Measurements from ENCODE around the gene PXDN.

The PXDN gene

DNA sequence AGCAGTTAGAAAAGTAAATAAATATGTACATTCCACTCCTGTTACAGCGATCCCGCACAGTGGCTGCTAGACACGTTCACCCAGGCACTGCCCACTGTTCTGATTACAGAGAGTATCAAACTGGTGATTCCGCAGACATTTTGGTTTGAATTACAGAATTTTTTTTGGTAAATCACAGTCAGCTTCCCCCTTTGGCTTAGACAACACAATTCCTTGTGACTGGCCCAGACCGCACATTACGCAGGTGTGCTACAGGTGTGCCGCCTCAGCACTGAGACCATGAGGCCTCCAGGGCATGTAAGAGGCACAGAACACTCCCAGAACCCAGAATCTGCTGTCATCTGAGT lies 112.3 kb downstream of the PXDN start:
- TF ChIP-seq EZH2phosphoT487 (IDR thresholded peaks at IDR 0.05; ENCODE audit: borderline replicate concordance, low read length), result no peak
- TF ChIP-seq, protein P1, sequence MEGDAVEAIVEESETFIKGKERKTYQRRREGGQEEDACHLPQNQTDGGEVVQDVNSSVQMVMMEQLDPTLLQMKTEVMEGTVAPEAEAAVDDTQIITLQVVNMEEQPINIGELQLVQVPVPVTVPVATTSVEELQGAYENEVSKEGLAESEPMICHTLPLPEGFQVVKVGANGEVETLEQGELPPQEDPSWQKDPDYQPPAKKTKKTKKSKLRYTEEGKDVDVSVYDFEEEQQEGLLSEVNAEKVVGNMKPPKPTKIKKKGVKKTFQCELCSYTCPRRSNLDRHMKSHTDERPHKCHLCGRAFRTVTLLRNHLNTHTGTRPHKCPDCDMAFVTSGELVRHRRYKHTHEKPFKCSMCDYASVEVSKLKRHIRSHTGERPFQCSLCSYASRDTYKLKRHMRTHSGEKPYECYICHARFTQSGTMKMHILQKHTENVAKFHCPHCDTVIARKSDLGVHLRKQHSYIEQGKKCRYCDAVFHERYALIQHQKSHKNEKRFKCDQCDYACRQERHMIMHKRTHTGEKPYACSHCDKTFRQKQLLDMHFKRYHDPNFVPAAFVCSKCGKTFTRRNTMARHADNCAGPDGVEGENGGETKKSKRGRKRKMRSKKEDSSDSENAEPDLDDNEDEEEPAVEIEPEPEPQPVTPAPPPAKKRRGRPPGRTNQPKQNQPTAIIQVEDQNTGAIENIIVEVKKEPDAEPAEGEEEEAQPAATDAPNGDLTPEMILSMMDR (IDR thresholded peaks at IDR 0.05; ENCODE audit: low read depth, low read length, poor library complexity, severe bottlenecking), result no peak
- no peaks in the 10 kb centered on the region for H3K36me3 ChIP-seq (ENCODE audit: control insufficient read depth, low read length)

DNA sequence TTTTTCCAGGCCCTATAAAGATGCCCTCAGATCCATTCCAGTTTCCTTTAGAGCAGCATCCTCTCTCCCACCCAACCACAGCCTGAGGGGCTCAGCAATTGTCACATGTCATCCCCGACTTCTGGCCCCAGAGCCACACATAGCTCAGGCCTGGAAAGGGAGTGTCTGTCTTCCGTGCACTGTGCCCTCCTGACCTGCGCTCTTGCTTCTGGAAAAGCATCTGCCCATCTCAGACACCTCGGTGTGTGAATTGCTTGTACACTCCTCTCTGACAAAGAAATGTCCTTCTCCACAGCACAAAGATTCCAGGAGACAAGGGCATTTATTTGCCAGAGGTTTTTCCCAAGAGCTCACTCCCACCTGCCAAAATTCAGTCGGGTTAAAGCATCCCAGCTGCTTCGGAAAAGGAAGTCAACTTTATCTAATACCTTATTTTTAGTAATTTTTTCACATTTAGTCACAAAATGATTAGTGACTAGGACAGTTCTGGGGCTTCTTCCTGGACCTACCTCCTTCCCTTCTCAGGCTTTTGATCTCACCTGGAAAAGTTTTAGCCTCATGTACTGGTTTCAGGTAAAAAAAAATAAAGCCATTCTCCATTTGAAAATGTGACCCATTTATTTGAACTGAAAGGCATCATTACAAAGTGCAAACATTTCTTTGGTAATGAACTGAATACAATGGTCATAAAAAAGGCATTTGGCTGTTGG lies 112.9 kb downstream of the PXDN start:
- H3K4me3 ChIP-seq (ENCODE audit: low read length), result no peak overlapping the region
- H3K4me1 ChIP-seq (ENCODE audit: control insufficient read depth, low read length), result no peaks in the 10 kb centered on the region
- no peak overlapping the region for H3K4me2 ChIP-seq (ENCODE audit: low read length)
- TF ChIP-seq, protein P1 (IDR thresholded peaks at IDR 0.05; ENCODE audit: low read depth, low read length, poor library complexity, severe bottlenecking), result no peak
- no peak for TF ChIP-seq EZH2phosphoT487 (IDR thresholded peaks at IDR 0.05; ENCODE audit: borderline replicate concordance, low read length)
- H3K27me3 ChIP-seq (ENCODE audit: control insufficient read depth, low read length), result no peaks in the 10 kb centered on the region
- no peaks in the 10 kb centered on the region for H4K20me1 ChIP-seq (ENCODE audit: control insufficient read depth, insufficient read depth, low read depth, low read length)
- no peaks in the 10 kb centered on the region for H3K79me2 ChIP-seq (ENCODE audit: control insufficient read depth, low read length)
- no peaks in the 10 kb centered on the region for H3F3A ChIP-seq (ENCODE audit: control insufficient read depth, insufficient read depth)
- H3K36me3 ChIP-seq (ENCODE audit: control insufficient read depth, low read length), result no peaks in the 10 kb centered on the region
- H3K9me3 ChIP-seq (ENCODE audit: control insufficient read depth, insufficient read depth, low read length), result no peaks in the 10 kb centered on the region; the same call in 1 of the 2 replicates
- no peaks in the 10 kb centered on the region for H3K9me2 ChIP-seq (replicated peaks; ENCODE audit: control insufficient read depth, low read length)
- no peak overlapping the region for H3K27ac ChIP-seq (ENCODE audit: low read depth, low read length)

More for the DNA sequence above, 112.3 kb downstream of the PXDN start:
- no peaks in the 10 kb centered on the region for H3K4me1 ChIP-seq (ENCODE audit: control insufficient read depth, low read length)
- H3K9me3 ChIP-seq (ENCODE audit: control insufficient read depth, insufficient read depth, low read length), result no peaks in the 10 kb centered on the region; the same call in 1 of the 2 replicates
- no peaks in the 10 kb centered on the region for H4K20me1 ChIP-seq (ENCODE audit: control insufficient read depth, insufficient read depth, low read depth, low read length)
- H3F3A ChIP-seq (ENCODE audit: control insufficient read depth, insufficient read depth), result no peaks in the 10 kb centered on the region
- H3K9me2 ChIP-seq (replicated peaks; ENCODE audit: control insufficient read depth, low read length), result no peaks in the 10 kb centered on the region
- no peak overlapping the region for H3K27ac ChIP-seq (ENCODE audit: low read depth, low read length)
- H3K27me3 ChIP-seq (ENCODE audit: control insufficient read depth, low read length), result no peaks in the 10 kb centered on the region
- H3K4me2 ChIP-seq (ENCODE audit: low read length), result no peak overlapping the region
- H3K4me3 ChIP-seq (ENCODE audit: low read length), result no peak overlapping the region
- H3K79me2 ChIP-seq (ENCODE audit: control insufficient read depth, low read length), result no peaks in the 10 kb centered on the region

DNA sequence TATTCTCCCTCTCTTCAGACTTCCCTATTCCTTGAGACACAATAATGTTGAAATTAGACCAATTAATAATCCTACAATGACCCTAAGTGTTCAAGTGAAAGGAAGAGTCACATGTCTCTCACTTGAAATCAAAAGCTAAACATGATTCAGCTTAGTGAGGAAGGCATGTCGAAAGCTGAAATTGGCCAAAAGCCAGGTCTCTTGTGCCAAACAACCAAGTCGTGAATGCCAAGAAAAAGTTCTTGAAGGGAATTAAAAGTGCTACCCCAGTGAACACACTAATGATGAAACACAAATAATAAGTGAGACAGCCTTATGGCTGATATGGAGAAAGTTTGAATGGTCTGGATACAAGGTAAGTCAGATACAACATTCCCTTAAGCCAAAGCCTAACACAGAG lies 115.4 kb downstream of the PXDN start:
- Histone ChIP-seq H3K4me2 (ENCODE audit: low read length) (no peak overlapping the region), H3K79me2 (ENCODE audit: control insufficient read depth, low read length) (no peaks in the 10 kb centered on the region), H4K20me1 (ENCODE audit: control insufficient read depth, insufficient read depth, low read depth, low read length) (no peaks in the 10 kb centered on the region), H3K27me3 (ENCODE audit: control insufficient read depth, low read length) (no peaks in the 10 kb centered on the region), H3K36me3 (ENCODE audit: control insufficient read depth, low read length) (no peaks in the 10 kb centered on the region), H3K4me1 (ENCODE audit: control insufficient read depth, low read length) (no peaks in the 10 kb centered on the region), H3K9me3 (ENCODE audit: control insufficient read depth, insufficient read depth, low read length) (no peaks in the 10 kb centered on the region; the same call in 1 of the 2 replicates), H3K9me2 (replicated peaks; ENCODE audit: control insufficient read depth, low read length) (no peaks in the 10 kb centered on the region), H3K27ac (ENCODE audit: low read depth, low read length) (no peak overlapping the region), H3K4me3 (ENCODE audit: low read length) (no peak overlapping the region), H3F3A (ENCODE audit: control insufficient read depth, insufficient read depth) (no peaks in the 10 kb centered on the region)
- no peak for TF ChIP-seq EZH2phosphoT487 (IDR thresholded peaks at IDR 0.05; ENCODE audit: borderline replicate concordance, low read length)
- TF ChIP-seq, protein P1 (IDR thresholded peaks at IDR 0.05; ENCODE audit: low read depth, low read length, poor library complexity, severe bottlenecking), result no peak

Measured in DOHH2 (cell line).